CD4-positive, alpha-beta T cell treated with Interleukin-15 for 4 hours (primary cell): ENCODE measurements around the gene SEC31A.
"Not testable (repeated sequence)": the region's sequence is repeated elsewhere in the genome, so short reads cannot be mapped to it uniquely, and the experiment has no call there.

ENCODE experiments used
- DNase-seq: peaks from one replicate; pipeline ENCODE4 v3.0.0-alpha.2; 2020; ENCODE audit warnings: low spot score

Gene SEC31A

GRCh38 chr4:82839624-82840023 lies 51.3 kb downstream of the SEC31A start:
- DNase-seq, result no peak

- no peak for DNase-seq
Observed at GRCh38 chr4:82833696-82834313, 57.1 kb downstream of the SEC31A start.

- not testable (repeated sequence) for DNase-seq
Observed at GRCh38 chr4:82833060-82833459, 57.9 kb downstream of the SEC31A start.

GRCh38 chr4:82825425-82825824 lies 65.5 kb downstream of the SEC31A start:
- DNase-seq, result no peak

- DNase-seq, result no peak
Observed at GRCh38 chr4:82823062-82823461, 67.9 kb downstream of the SEC31A start.

- no peak for DNase-seq
Observed at GRCh38 chr4:82820689-82821088, 70.3 kb downstream of the SEC31A start.

- DNase-seq, result no peak
Observed at GRCh38 chr4:82818664-82819662, 72.0 kb downstream of the SEC31A start.

- DNase-seq, result not testable (repeated sequence)
Observed at GRCh38 chr4:82816874-82817273, 74.1 kb downstream of the SEC31A start.

- no peak for DNase-seq
Observed at GRCh38 chr4:82814034-82814433, 76.9 kb downstream of the SEC31A start.

GRCh38 chr4:82811838-82812341 lies 79.1 kb downstream of the SEC31A start:
- no peak for DNase-seq

GRCh38 chr4:82811392-82811791 lies 79.6 kb downstream of the SEC31A start:
- no peak for DNase-seq

- DNase-seq, result no peak
Observed at GRCh38 chr4:82810176-82810575, 80.8 kb downstream of the SEC31A start.

GRCh38 chr4:82809619-82810018 lies 81.3 kb downstream of the SEC31A start:
- DNase-seq, result no peak

- DNase-seq, result no peak
Observed at GRCh38 chr4:82803746-82804145, 87.2 kb downstream of the SEC31A start.

GRCh38 chr4:82802911-82803310 lies 88.0 kb downstream of the SEC31A start:
- no peak for DNase-seq

GRCh38 chr4:82801910-82802521 lies 88.9 kb downstream of the SEC31A start:
- no peak for DNase-seq

- DNase-seq, result no peak
Observed at GRCh38 chr4:82799006-82799881, 91.7 kb downstream of the SEC31A start.

GRCh38 chr4:82798168-82799005 lies 92.6 kb downstream of the SEC31A start, which contains the start of gene SCD5:
SCD5 (minus strand) TSS chr4:82798796; CDS start chr4:82798537, 259 bp downstream.
- peak; percentile 69 for DNase-seq

- DNase-seq, result no peak
Observed at GRCh38 chr4:82797405-82798111, 93.4 kb downstream of the SEC31A start.

GRCh38 chr4:82797040-82797404 lies 93.9 kb downstream of the SEC31A start:
- DNase-seq, result no peak
